ENCODE results near the gene DUS1L.
A peak's percentile ranks its signal among the peaks of the same experiment; 100 is the strongest.

DUS1L gene

GRCh38 chr17:82105882-82106687 lies 40.5 kb upstream of the DUS1L start:
- Histone ChIP-seq H2AFZ (ENCODE audit: low read depth, low read length) (no peak overlapping the region), H3K4me1 (ENCODE audit: insufficient read depth, low read length) (peaks cover 40% of the 10 kb centered on the region), H3K4me3 (ENCODE audit: low read length) (no peak overlapping the region), H3K27me3 (ENCODE audit: insufficient read depth, low read length) (no peaks in the 10 kb centered on the region), H3K36me3 (ENCODE audit: insufficient read depth, low read length) (no peaks in the 10 kb centered on the region), H3K9me3 (ENCODE audit: low read length) (no peaks in the 10 kb centered on the region)

GRCh38 chr17:82105417-82105881 lies 39.8 kb upstream of the DUS1L start:
- peaks cover 40% of the 10 kb centered on the region for H3K4me1 ChIP-seq (ENCODE audit: insufficient read depth, low read length)
- H3K27me3 ChIP-seq (ENCODE audit: insufficient read depth, low read length) = no peaks in the 10 kb centered on the region
- no peaks in the 10 kb centered on the region for H3K36me3 ChIP-seq (ENCODE audit: insufficient read depth, low read length)
- H3K4me3 ChIP-seq (ENCODE audit: low read length) = no peak overlapping the region
- H3K9me3 ChIP-seq (ENCODE audit: low read length) = no peaks in the 10 kb centered on the region
- H2AFZ ChIP-seq (ENCODE audit: low read depth, low read length) = no peak overlapping the region

GRCh38 chr17:82104797-82105416 lies 39.3 kb upstream of the DUS1L start:
- no peaks in the 10 kb centered on the region for H3K27me3 ChIP-seq (ENCODE audit: insufficient read depth, low read length)
- no peaks in the 10 kb centered on the region for H3K36me3 ChIP-seq (ENCODE audit: insufficient read depth, low read length)
- H3K4me1 ChIP-seq (ENCODE audit: insufficient read depth, low read length) = peaks cover 40% of the 10 kb centered on the region
- H2AFZ ChIP-seq (ENCODE audit: low read depth, low read length) = no peak overlapping the region
- H3K9me3 ChIP-seq (ENCODE audit: low read length) = peaks cover 2% of the 10 kb centered on the region
- no peak overlapping the region for H3K4me3 ChIP-seq (ENCODE audit: low read length)

GRCh38 chr17:82103553-82104451 lies 38.2 kb upstream of the DUS1L start:
- H2AFZ ChIP-seq (ENCODE audit: low read depth, low read length) = no peak overlapping the region
- peaks cover 48% of the 10 kb centered on the region for H3K4me1 ChIP-seq (ENCODE audit: insufficient read depth, low read length)
- peaks cover 2% of the 10 kb centered on the region for H3K9me3 ChIP-seq (ENCODE audit: low read length)
- no peak overlapping the region for H3K4me3 ChIP-seq (ENCODE audit: low read length)
- no peaks in the 10 kb centered on the region for H3K36me3 ChIP-seq (ENCODE audit: insufficient read depth, low read length)
- no peaks in the 10 kb centered on the region for H3K27me3 ChIP-seq (ENCODE audit: insufficient read depth, low read length)

GRCh38 chr17:82101767-82102679 lies 36.4 kb upstream of the DUS1L start:
- Histone ChIP-seq H3K4me3 (ENCODE audit: low read length) (no peak overlapping the region), H3K9me3 (ENCODE audit: low read length) (peaks cover 2% of the 10 kb centered on the region), H3K4me1 (ENCODE audit: insufficient read depth, low read length) (peaks cover 48% of the 10 kb centered on the region)

GRCh38 chr17:82101301-82101715 lies 35.7 kb upstream of the DUS1L start:
- H2AFZ ChIP-seq (ENCODE audit: low read depth, low read length) = no peak overlapping the region
- peaks cover 1% of the 10 kb centered on the region for H3K36me3 ChIP-seq (ENCODE audit: insufficient read depth, low read length)
- no peak overlapping the region for H3K4me3 ChIP-seq (ENCODE audit: low read length)
- peaks cover 2% of the 10 kb centered on the region for H3K9me3 ChIP-seq (ENCODE audit: low read length)
- H3K4me1 ChIP-seq (ENCODE audit: insufficient read depth, low read length) = peaks cover 48% of the 10 kb centered on the region
- H3K27me3 ChIP-seq (ENCODE audit: insufficient read depth, low read length) = no peaks in the 10 kb centered on the region

More at GRCh38 chr17:82101767-82102679, 36.4 kb upstream of the DUS1L start:
- Histone ChIP-seq H3K27me3 (ENCODE audit: insufficient read depth, low read length) (no peaks in the 10 kb centered on the region), H3K36me3 (ENCODE audit: insufficient read depth, low read length) (no peaks in the 10 kb centered on the region), H2AFZ (ENCODE audit: low read depth, low read length) (no peak overlapping the region)

- Histone ChIP-seq H3K36me3 (ENCODE audit: insufficient read depth, low read length) (peaks cover 7% of the 10 kb centered on the region), H2AFZ (ENCODE audit: low read depth, low read length) (no peak overlapping the region), H3K9me3 (ENCODE audit: low read length) (peaks cover 2% of the 10 kb centered on the region), H3K4me1 (ENCODE audit: insufficient read depth, low read length) (peaks cover 45% of the 10 kb centered on the region), H3K27me3 (ENCODE audit: insufficient read depth, low read length) (no peaks in the 10 kb centered on the region), H3K4me3 (ENCODE audit: low read length) (no peak overlapping the region)
These were observed 35.1 kb upstream of the DUS1L start for GRCh38 chr17:82100502-82101298.

- Histone ChIP-seq H3K4me1 (ENCODE audit: insufficient read depth, low read length) (peaks cover 40% of the 10 kb centered on the region), H3K4me3 (ENCODE audit: low read length) (peak overlapping the region; percentile 79), H3K27me3 (ENCODE audit: insufficient read depth, low read length) (no peaks in the 10 kb centered on the region), H3K9me3 (ENCODE audit: low read length) (peaks cover 2% of the 10 kb centered on the region), H3K36me3 (ENCODE audit: insufficient read depth, low read length) (peaks cover 18% of the 10 kb centered on the region), H2AFZ (ENCODE audit: low read depth, low read length) (no peak overlapping the region)
These were observed 33.5 kb upstream of the DUS1L start for GRCh38 chr17:82098939-82099763.

- H3K4me3 ChIP-seq (ENCODE audit: low read length) = peak within 1 kb of the TSS; percentile 79
- H2AFZ ChIP-seq (ENCODE audit: low read depth, low read length) = no peak within 1 kb of the TSS
- H3K36me3 ChIP-seq (ENCODE audit: insufficient read depth, low read length) = peaks cover 26% of the 10 kb centered on the region
- H3K9me3 ChIP-seq (ENCODE audit: low read length) = peaks cover 2% of the 10 kb centered on the region
- no peaks in the 10 kb centered on the region for H3K27me3 ChIP-seq (ENCODE audit: insufficient read depth, low read length)
- peaks cover 32% of the 10 kb centered on the region for H3K4me1 ChIP-seq (ENCODE audit: insufficient read depth, low read length)
These were observed 32.8 kb upstream of the DUS1L start, which contains the start of gene FASN for GRCh38 chr17:82098169-82098938. FASN (minus strand) TSS chr17:82098236; CDS start chr17:82096445, 1,791 bp downstream.

GRCh38 chr17:82097919-82098168 lies 32.2 kb upstream of the DUS1L start:
- no peaks in the 10 kb centered on the region for H3K27me3 ChIP-seq (ENCODE audit: insufficient read depth, low read length)
- H3K4me3 ChIP-seq (ENCODE audit: low read length) = peak overlapping the region; percentile 79
- peaks cover 28% of the 10 kb centered on the region for H3K4me1 ChIP-seq (ENCODE audit: insufficient read depth, low read length)
- H2AFZ ChIP-seq (ENCODE audit: low read depth, low read length) = no peak overlapping the region
- H3K9me3 ChIP-seq (ENCODE audit: low read length) = peaks cover 2% of the 10 kb centered on the region
- peaks cover 29% of the 10 kb centered on the region for H3K36me3 ChIP-seq (ENCODE audit: insufficient read depth, low read length)

Data from neuron (in vitro differentiated cells).